ENCODE data around the gene CD84.
"Not testable (repeated sequence)": the region's sequence is repeated elsewhere in the genome, so short reads cannot be mapped to it uniquely, and the experiment has no call there.

The CD84 gene

GRCh38 chr1:160579216-160579701, at the start of gene CD84:
CD84 (minus strand) TSS chr1:160579496; CDS start chr1:160579437, 59 bp downstream.
- no peak for DNase-seq

- no peak for DNase-seq
These were observed 49.5 kb upstream of the CD84 start for GRCh38 chr1:160628799-160629263.

- DNase-seq, result not testable (repeated sequence)
These were observed 48.5 kb upstream of the CD84 start for GRCh38 chr1:160627677-160628289.

- DNase-seq, result no peak
These were observed 47.4 kb upstream of the CD84 start for GRCh38 chr1:160626509-160627342.

- no peak for DNase-seq
These were observed 46.6 kb upstream of the CD84 start for GRCh38 chr1:160625725-160626498.

- no peak for DNase-seq
These were observed 46.0 kb upstream of the CD84 start for GRCh38 chr1:160625321-160625720.

- DNase-seq, result no peak
These were observed 45.2 kb upstream of the CD84 start for GRCh38 chr1:160624464-160624863.

- DNase-seq, result no peak
These were observed 44.6 kb upstream of the CD84 start for GRCh38 chr1:160623862-160624261.

GRCh38 chr1:160623227-160623633, 43.9 kb upstream of the CD84 start:
- no peak for DNase-seq

- DNase-seq, result no peak
These were observed 43.4 kb upstream of the CD84 start for GRCh38 chr1:160622501-160623226.

GRCh38 chr1:160621633-160622413, 42.5 kb upstream of the CD84 start:
- no peak for DNase-seq

GRCh38 chr1:160620942-160621632, 41.8 kb upstream of the CD84 start:
- no peak for DNase-seq

- no peak for DNase-seq
These were observed 40.5 kb upstream of the CD84 start for GRCh38 chr1:160619742-160620277.

GRCh38 chr1:160618763-160619274, 39.5 kb upstream of the CD84 start:
- DNase-seq, result no peak

GRCh38 chr1:160618327-160618726, 39.0 kb upstream of the CD84 start:
- no peak for DNase-seq

GRCh38 chr1:160615660-160616059, 36.4 kb upstream of the CD84 start:
- no peak for DNase-seq

GRCh38 chr1:160614410-160614809, 35.1 kb upstream of the CD84 start:
- no peak for DNase-seq

- DNase-seq, result no peak
These were observed 33.4 kb upstream of the CD84 start for GRCh38 chr1:160612613-160613218.

- no peak for DNase-seq
These were observed 31.4 kb upstream of the CD84 start for GRCh38 chr1:160610569-160611242.

GRCh38 chr1:160608941-160609340, 29.6 kb upstream of the CD84 start:
- DNase-seq, result no peak

All from fibroblast of skin of right biceps (primary cell).